NCI-H2171 treated with DMSO at 0.1 percent for 48 hours (cell line): ENCODE data around the gene YTHDF1.
A peak's percentile ranks its signal among the peaks of the same experiment; 100 is the strongest.

ENCODE experiments used
- DNase-seq: peaks from one replicate; lab custom pipeline; 2025; lab: John Stamatoyannopoulos, UW

YTHDF1 gene

GRCh38 chr20:63208346-63208909, 7.5 kb downstream of the YTHDF1 start:
- no peak for DNase-seq

GRCh38 chr20:63206878-63207277, 9.1 kb downstream of the YTHDF1 start:
- DNase-seq: no peak

- DNase-seq: no peak
Measured at GRCh38 chr20:63205896-63206295, 10.0 kb downstream of the YTHDF1 start.

- DNase-seq: no peak
Measured at GRCh38 chr20:63204362-63204761, 11.6 kb downstream of the YTHDF1 start.

GRCh38 chr20:63202811-63203526, 13.0 kb downstream of the YTHDF1 start:
- no peak for DNase-seq

GRCh38 chr20:63202021-63202420, 13.9 kb downstream of the YTHDF1 start:
- DNase-seq: no peak

- DNase-seq: no peak
Measured at GRCh38 chr20:63198606-63199005, 17.3 kb downstream of the YTHDF1 start.

GRCh38 chr20:63196768-63197470, 19.0 kb downstream of the YTHDF1 start:
- no peak for DNase-seq

- no peak for DNase-seq
Measured at GRCh38 chr20:63194797-63195173, 21.1 kb downstream of the YTHDF1 start.

GRCh38 chr20:63194007-63194796, 21.7 kb downstream of the YTHDF1 start:
- no peak for DNase-seq

- no peak for DNase-seq
Measured at GRCh38 chr20:63192721-63193120, 23.2 kb downstream of the YTHDF1 start.

GRCh38 chr20:63191400-63191799, 24.5 kb downstream of the YTHDF1 start:
- DNase-seq: peak; percentile 98

- no peak for DNase-seq
Measured at GRCh38 chr20:63190828-63191227, 25.1 kb downstream of the YTHDF1 start.

- no peak for DNase-seq
Measured at GRCh38 chr20:63189846-63190559, 25.9 kb downstream of the YTHDF1 start.

GRCh38 chr20:63189322-63189642, 26.6 kb downstream of the YTHDF1 start:
- DNase-seq: no peak

GRCh38 chr20:63188641-63189321, 27.1 kb downstream of the YTHDF1 start:
- no peak for DNase-seq

- DNase-seq: no peak
Measured at GRCh38 chr20:63188159-63188442, 27.8 kb downstream of the YTHDF1 start.

GRCh38 chr20:63187338-63188158, 28.4 kb downstream of the YTHDF1 start:
- DNase-seq: no peak

GRCh38 chr20:63186528-63187316, 29.2 kb downstream of the YTHDF1 start:
- DNase-seq: no peak

GRCh38 chr20:63186084-63186483, 29.8 kb downstream of the YTHDF1 start:
- DNase-seq: no peak
